ENCODE data around the gene PKD1L1.
A peak's percentile ranks its signal among the peaks of the same experiment; 100 is the strongest.
"Not testable (repeated sequence)": the region's sequence is repeated elsewhere in the genome, so short reads cannot be mapped to it uniquely, and the experiment has no call there.

Gene PKD1L1

DNA sequence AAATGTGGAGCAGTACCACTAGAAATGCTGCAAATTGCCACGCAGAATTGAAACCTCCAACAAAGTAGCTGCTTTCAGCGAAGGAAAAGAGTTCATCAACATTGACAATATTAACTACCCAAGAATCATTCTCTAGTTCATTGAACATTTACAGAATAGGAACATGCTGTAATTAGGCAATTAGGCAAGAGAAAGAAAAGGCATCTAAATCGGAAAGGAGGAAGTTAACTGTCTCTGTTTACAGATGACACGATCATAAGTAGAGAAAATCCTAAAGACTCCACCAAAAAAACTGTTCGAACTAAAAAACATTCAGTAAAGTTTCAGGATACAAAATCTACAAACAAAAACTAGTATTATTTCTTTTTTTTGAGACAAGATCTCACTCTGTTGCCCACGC, 8.9 kb upstream of the PKD1L1 start:
- DNase-seq: no peak

DNA sequence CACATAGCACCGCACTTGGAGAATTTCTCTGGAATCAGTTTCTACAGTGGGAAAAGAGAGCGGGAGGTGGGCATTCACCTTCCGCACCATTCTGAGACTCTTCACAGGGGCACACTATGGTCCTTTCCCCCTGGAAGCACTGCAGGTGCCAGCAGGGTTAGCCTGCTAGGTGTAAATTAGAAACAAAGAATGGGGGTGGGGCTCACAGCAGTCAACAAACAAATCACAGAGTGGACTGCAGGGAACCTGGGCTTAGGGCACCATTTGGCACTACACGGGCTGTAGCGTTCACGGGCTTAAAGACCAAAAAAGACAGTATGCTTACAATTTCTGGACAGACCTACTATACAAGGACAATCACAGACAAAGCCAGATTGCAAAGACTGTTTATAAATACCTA, 8.0 kb upstream of the PKD1L1 start:
- DNase-seq: no peak

DNA sequence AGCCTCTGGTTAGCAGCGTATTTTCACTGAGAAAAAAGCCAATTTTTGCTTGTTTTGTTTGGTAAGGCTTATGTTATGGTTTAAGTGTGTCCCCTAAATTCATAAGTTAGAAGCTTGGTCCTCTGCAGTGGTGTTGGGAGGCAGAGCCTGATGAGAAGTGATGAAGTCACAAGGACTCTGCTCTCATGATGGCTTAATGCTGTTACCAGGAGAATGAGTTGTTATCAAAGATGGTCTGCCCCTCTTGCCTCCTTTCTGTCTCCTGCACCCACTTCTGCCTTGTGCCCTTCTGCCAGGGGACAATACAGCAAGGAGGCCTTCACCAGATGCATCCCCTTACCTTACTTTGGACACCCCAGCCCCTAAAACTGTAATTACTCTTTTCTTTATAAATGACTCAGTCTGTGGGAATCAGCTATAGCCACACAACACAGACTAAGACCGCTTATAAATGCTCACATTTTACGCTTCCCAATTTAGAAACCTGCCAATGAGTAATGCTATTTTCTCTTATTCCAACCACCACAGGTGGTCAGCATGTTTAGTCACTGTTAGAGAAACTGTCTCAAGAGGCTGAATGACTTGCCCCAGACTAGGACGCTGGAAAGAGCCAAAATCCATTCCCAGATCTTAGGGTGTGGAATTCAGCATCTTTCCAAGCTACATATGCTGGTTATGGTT, 6.1 kb upstream of the PKD1L1 start:
- peak; percentile 83 for DNase-seq

DNA sequence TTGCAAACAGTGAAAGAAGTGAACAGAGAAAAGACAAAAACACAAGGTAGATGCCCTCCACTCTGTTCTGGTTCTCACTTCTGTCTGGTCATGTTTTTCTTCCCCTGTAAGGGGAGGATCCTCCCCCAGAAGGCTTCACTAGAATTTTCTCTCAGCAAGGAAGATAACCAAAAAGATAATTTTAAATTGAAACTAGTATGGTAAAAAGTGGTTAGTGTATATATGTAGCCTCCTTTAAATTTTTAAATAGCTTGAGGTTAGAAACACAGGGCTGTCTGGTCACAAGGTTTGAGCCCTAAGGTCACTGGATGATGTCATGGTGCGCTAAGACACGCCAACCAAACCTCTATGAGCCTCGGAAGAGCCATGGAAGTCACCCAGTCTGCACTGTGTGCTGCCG, 5.6 kb upstream of the PKD1L1 start:
- no peak for DNase-seq

DNA sequence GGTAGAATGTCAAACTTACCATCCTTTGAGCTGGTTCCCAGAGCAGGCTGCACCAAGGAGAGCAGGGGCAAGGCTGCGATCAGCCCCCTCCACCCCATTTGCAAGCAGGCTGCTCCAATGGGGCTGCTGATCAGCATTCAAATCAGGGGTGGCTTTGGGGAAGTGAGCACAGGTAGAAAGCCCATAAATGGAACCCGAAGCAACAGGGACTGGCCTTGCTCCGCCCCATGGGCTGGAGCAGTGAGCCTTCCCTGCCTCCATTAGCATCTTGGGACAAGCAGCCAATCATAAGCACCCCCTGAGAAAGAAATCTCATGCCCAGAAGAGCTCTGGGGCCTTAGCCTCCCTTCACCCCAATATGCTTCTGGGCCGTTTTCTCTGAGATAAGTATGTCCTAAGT, 4.0 kb upstream of the PKD1L1 start:
- no peak for DNase-seq

DNA sequence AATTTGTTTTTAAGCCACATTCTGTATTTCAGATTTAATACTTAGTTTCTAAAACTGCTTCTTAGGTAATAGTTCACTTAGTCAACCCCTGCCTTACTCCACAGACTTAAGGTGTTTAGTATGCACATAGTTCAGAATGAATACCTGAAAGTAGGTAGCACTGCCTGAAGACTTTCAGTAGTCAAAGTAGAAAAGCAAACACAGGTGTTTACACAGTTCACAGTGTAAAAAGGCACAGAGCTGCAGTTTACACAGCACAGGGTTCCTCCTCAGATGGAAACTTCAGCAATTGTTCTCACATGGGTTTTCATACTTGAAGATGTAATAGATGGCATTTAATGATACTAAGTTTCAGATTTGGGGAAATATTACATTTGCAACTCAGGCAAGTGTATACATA, 3.1 kb upstream of the PKD1L1 start:
- DNase-seq: no peak

DNA sequence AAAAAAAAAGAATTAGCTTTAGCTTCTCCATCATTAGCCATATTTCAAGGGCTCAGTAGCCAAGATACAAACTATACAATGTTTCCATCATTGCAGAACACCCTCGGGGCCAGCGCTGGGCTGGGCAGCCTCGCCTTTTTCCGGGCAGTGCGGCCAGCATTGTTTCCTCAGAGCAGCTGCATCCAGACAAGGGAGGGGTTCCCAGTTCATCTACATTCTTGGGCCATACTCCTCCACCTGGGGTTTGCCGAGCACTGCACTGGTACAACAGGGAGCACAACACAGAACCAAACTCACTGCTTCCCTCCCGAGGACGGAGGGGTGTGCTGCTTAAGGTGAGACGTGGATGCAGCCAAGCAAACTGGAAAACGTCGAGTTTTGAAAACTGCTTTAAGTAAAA, 2.4 kb upstream of the PKD1L1 start:
- DNase-seq: no peak

DNA sequence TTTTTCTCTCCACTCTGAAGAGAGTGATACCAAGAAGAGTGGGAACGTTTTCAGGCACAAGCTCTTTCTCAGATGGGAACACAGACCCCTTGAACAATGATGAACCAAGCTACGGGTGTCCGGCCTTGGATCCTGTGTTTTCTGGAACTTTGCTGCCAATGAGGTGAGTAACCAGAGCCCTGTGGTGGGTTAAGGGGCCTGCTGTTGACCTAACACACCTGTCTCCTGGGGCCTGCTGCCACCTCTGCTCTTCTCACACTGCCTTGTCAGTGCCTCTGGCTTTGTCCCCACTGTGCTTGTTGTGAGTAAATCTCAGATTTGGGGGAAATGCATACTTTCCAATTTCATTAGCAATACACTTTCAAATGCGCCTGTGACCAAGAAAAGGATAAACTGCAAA, 1.4 kb upstream of the PKD1L1 start:
- DNase-seq: no peak

DNA sequence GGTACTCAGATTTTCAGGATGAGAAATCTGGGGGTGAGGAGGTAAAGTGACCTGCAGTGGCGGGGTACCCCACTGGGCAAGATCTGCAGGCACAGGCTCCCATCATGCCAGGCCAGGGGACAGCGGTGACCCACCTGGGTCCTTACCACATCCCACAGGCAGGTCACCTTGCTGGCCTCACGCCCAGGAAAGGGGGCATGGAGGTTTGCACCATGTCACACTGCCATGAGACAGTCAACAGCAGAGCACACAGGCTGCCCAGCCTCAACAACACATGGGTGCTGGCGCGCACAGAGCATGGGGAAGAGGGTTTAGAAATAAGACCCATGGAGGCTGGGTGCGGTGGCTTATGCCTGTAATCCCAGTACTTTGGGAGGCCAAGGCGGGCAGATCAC, 914 bp downstream of the PKD1L1 start:
- no peak for DNase-seq

DNA sequence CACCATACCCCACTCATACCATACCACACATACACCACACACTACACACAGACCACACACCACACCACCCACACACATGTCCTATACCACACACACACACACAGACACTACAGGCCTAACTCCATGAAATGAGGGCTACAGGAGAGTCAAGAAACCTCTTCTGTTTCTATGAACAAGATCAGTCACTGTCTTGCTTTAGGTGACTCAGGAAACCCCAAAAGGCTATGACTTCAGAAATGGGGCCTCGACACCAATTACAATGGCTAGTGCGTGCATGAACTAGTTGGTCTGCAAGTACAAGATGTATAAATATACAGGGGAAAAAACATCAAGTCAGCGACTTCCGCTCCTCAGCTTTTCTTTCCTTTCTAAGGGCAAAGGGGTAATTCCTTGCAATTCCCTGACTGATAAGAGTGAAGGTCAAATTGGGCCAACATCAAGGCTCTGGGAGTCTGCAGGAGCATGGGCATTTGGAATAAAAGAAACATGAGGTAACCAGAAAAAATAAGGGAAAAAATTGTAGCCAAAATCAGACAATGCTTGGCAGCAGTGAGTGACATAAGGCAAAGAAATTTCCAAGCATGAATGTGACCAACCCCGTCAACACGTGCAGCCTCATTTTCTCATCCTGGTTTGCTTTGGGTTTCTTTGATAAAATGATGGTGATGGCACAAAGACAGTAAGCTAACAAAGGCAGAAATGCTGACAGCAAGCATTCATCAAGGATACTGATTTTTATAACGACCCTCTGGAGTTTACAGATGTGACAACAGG, 1.5 kb downstream of the PKD1L1 start:
- DNase-seq: no peak

DNA sequence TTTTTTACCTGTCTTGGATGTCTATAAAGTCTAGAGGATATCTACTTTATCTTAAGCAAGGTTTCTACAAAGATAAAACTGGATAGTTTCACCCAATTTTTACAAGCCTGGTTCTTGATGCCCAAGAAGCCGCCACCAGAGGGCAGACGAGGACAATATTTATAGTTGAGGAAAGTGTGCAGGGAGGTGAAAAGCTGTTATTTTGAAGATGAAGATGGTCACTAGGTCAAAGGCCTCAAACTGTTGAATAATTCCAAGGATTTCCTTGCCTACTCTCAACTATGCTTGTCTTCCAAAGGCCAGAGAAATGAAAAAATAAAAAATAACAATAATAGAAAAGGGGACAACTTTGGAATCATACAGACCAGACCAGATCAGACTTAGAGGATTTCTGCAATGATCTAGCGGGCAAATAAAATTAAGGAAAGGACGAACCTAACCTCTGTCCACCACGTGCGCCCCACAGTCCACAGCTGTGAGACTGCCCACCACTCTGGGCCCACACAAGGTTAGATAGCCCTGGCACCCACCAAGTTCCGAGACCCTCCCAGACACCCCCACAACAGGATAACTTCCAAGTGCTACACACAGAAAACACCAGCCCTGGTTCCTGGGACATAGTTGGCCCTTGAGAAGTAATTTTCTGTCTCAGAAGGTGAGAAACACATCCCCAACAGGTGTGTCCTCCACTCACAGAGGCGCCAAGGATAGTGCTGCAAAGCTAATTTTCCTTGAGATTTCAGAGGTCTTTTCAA, 2.8 kb downstream of the PKD1L1 start:
- DNase-seq: peak; percentile 65

DNA sequence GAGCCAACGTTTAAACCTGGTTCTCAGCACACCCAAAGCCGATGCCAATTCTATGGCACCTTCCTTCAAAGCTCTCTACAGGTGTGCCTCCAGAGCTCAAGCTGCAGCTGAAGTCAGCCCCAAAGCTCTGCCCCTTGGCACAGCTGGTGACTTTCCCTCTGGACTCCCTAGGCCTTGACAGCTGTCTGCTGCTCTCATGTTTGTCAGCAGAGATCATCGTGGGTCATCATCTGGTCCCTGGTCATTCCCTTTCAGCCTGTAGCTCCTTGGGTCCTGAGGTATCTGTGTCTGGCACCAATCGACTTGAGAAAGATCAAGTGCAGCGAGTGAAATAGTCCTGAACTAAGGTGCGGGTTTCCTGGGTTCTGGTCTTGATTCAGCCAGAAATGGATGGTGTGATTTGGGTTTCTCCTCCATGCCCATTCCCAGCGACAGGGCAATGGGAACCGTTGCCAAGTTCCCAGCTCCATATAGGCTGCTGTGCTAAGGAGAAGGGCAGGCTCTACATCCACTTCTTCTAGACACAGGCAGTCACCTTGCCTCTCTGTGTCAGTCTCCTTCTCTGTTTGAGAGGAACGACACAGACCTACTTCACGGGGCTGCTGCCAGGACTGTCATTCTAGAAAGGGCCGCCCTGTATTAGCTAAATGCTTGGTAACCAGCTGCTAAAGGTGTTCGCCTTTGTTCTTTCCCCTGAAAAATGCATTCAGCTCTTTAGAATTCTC, 3.6 kb downstream of the PKD1L1 start:
- no peak for DNase-seq

DNA sequence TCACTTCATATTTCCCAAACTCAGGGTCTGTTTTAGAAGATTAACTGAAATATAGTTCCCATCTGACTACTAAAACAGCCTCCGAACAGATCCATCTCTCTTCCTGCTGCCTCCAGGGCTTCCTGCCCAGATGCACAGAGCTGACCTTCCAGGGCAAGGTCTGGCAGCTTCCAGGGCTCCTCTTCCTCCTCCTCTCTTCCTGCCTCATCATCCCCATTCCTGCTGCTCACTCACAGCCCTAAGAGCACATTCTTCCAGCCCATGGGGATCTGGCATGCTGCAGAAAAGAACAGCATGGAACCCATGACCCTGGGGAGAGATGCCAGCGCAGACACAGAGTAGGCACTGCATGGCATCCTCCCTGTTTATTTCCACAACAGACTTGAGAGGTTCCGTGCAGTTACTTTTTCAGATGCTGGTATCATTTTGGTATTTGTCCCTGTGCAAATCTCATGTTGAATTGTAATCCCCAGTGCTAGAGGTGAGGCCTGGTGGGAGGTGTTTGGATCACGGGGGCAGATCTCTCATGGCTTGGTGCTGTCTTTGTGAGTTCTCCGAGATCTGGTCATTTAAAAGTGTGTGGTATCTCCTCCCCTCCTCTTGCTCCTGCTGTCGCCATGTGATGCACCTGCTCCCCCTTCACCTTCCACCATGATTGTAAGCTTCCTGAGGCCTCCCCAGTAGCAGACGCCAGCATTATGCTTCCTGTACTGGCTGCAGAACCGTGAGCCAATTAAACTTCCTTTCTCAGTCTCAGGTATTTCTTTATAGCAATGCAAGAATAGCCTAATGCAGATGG, 4.4 kb downstream of the PKD1L1 start:
- DNase-seq: no peak

DNA sequence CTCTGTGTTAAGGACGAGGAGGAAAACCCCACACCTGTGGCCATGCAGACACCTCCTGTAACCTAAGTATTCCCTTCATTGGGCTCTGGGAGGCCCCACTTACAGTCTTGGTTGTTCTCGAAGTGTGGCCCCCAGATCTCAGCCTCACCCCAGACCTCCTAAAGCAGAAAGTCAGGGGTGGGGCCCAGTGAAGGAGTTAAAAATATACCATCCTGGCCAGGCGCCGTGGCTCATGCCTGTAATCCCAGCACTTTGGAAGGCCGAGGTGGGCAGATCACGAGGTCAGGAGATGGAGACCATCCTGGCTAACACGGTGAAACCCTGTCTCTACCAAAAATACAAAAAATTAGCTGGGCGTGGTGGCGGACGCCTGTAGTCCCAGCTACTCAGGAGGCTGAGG, 5.6 kb downstream of the PKD1L1 start:
- not testable (repeated sequence) for DNase-seq

DNA sequence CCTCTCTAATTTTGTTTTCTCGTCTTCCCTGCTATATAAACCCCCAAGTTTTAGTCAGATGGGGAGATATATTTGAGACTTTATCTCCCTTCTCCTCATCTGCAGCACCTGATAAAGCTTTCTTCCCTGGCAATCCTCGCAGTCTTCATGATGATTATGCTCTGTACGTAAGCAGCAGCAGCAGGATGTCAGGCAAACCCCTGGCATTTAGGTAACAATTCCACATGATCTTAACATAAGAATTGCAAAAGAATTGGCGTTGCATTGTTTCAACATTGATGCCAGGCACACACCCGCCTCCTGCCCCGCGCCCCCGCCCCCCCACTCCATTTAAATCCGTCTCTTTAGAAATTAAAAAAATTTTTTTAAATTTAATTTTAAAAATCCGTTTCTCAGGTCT, 6.1 kb downstream of the PKD1L1 start:
- no peak for DNase-seq

DNA sequence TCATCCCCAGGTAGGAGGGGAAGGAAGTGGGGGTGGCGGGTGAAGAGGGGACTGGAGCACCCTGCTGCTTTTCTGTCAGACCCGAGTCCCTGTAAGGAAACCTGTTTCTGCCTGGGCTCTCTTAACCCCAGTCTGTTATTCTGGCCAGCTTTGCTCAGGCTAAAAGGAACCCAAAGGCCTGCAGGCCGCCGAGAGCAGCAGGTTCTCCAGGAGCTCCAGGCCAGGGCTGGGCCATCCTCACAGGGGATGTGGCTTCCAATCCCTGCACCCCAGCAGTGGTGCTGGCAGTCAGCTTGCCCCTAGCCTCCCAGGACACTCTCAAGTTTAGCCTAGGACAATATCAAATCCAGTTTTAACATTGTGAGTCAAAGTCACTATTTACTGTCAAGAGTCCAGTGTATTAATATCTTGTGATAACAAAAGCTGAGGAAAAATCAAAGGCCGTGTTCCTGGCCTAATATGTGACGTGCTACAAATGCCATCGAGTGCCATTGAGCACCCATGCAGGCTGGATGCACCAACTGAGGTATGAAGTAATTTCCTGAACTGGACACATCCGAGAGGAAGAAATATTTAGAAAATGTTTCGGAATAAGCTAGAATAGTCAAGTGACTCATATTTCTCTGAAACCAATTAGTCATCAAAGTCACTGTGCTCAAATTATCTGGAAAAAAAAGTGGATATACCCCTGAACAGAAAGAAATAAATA, 7.0 kb downstream of the PKD1L1 start:
- DNase-seq: peak; percentile 82

DNA sequence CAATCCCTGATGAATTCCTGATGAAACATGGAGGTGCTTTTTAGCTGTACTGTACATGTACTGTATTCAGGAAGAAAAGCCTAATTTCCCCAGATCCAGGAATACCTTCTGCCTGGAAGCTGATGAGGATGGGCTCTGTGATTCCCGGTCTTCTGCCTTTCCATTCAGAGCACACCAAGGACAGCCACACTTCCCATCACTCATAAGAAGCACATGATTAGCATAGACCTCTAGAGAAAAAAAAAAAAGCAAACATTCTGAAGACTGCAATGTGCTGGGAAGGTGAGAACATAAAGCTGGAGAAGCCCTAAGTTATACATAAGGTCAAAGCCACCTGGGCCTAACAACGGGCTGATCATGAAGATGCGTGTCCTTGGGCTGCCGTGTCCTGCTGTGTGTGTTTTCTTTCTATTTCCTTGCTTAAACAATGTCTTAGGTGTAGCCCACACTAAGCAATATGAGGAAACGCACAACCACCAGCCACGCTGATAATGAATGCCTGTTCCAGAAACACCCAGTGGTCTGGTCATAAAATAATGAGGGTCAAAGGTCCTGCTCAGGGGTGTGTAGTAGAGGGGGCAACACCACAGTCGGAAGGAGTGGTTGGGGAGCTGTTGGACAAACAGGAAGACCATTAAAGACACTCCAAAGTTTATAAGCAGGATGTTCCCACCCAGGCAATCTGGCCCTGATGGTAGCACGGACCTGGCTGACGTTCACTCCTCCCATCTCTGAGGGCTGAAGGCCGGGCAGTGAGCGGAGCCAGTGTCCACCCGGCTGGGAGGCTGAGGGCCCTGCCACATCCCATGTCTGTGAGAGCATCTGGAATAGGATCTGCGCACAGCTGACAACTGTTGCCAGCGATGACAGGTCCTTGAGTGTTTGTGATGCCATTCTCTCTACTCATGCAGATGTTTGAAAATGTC, 7.9 kb downstream of the PKD1L1 start:
- peak; percentile 76 for DNase-seq

DNA sequence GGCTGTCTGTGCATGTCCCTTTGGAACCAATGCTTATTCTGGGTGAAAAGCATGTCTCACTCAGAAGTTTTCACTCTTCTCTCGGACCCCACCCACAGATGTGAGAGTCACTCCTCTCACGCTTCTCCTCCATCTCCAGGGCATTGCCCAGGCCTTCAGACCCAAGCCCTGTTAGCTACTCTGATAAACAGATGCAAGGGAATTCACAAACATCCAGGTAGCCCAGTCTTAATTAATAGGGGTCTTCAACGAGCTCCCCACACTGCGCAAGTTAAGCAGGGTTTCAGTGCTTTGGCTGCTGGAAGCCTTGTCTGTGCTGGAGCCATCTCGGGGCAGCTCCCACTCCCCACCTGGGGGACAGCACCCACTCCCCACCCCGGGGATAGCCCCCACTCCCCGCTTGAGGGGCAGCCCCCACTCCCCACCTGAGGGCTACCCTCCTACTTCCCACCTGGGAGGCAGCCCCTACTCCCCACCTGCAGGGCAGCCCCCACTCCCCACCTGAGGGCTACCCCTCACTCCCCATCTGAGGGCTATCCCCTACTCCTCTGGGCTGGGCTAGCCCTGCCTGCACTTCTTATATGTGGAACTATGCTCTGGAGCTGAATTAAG, 8.7 kb downstream of the PKD1L1 start:
- DNase-seq: no peak

DNA sequence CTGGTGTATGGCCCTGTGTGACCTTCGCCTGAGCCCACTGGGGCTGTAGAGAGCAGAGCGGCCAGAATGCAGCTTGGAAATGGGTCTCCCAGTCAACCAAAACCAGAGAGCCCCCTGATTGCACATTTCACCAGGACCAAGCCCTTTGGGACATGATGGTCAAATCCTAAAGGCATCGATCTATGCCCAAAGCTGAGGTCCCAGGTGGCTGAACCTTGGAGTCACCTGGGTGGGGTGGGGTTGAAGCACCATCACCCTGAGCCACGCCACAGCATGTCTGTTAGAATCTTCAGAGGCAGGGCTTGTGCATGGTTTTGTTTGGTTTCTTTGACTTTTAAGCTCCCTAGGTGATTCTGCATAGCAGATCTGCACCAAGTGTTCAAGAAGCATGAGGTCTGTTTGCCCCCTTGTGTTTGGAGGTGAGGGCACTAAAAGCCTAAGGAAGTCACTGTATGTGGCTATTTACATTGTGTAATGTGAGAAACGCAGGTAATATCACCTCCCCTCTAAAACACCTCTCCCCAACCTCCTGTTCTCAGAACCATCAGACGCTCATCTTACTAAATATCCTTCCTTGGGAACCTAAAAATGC, 9.6 kb downstream of the PKD1L1 start:
- no peak for DNase-seq
